ENCODE data around the gene TMIGD2. TPM values are rescaled to one million over a fixed set of nuclear protein-coding genes. Genes with fewer than 3 reads are reported as not detected.
"Not testable (repeated sequence)": the region's sequence is repeated elsewhere in the genome, so short reads cannot be mapped to it uniquely, and the experiment has no call there.

Gene TMIGD2
- not detected in 2 replicates for total RNA-seq

- DNase-seq (no peak), ATAC-seq (ENCODE audit: low read depth) (no peak)
- peaks cover 10% of the 10 kb centered on the region for H3K27me3 Mint-ChIP-seq
- ChIA-PET POLR2A (no interaction called here), CTCF (no interaction called here)
- no peak within 1 kb of the TSS for H3K27ac Mint-ChIP-seq
- H3K4me1 Mint-ChIP-seq, result peaks cover 7% of the 10 kb centered on the region
- TF ChIP-seq CTCF (IDR thresholded peaks at IDR 0.05), result no peak
- intact Hi-C loops (cut with micrococcal nuclease), result no loop called here
- H3K4me3 Mint-ChIP-seq, result no peak within 1 kb of the TSS
- no peaks in the 10 kb centered on the region for H3K9me3 Mint-ChIP-seq
- no peaks in the 10 kb centered on the region for H3K36me3 Mint-ChIP-seq (ENCODE audit: low read depth)
Measured at GRCh38 chr19:4302243-4302640, at the start of gene TMIGD2. TMIGD2 (minus strand) TSS chr19:4302389; CDS start chr19:4302385, 4 bp downstream.

- CTCF ChIA-PET, result no interaction called here
- ATAC-seq (ENCODE audit: low read depth) (no peak), DNase-seq (no peak)
- intact Hi-C loops (cut with micrococcal nuclease), result no loop called here
- Mint-ChIP-seq H3K4me1 (peaks cover 2% of the 10 kb centered on the region), H3K27ac (no peak overlapping the region), H3K27me3 (no peaks in the 10 kb centered on the region), H3K4me3 (no peak overlapping the region), H3K9me3 (no peaks in the 10 kb centered on the region), H3K36me3 (ENCODE audit: low read depth) (peaks cover 23% of the 10 kb centered on the region)
- TF ChIP-seq CTCF (IDR thresholded peaks at IDR 0.05), result no peak
- POLR2A ChIA-PET, result no interaction called here
Measured at GRCh38 chr19:4350726-4351125, 48.5 kb upstream of the TMIGD2 start.

- intact Hi-C loops (cut with micrococcal nuclease), result no loop called here
- ATAC-seq (ENCODE audit: low read depth) (no peak), DNase-seq (no peak)
- no peak overlapping the region for H3K27ac Mint-ChIP-seq
- peaks cover 25% of the 10 kb centered on the region for H3K36me3 Mint-ChIP-seq (ENCODE audit: low read depth)
- no peaks in the 10 kb centered on the region for H3K27me3 Mint-ChIP-seq
- POLR2A ChIA-PET, result no interaction called here
- CTCF ChIA-PET, result no interaction called here
- no peaks in the 10 kb centered on the region for H3K9me3 Mint-ChIP-seq
- H3K4me3 Mint-ChIP-seq, result no peak overlapping the region
- H3K4me1 Mint-ChIP-seq, result peaks cover 2% of the 10 kb centered on the region
- TF ChIP-seq CTCF (IDR thresholded peaks at IDR 0.05), result no peak
Measured at GRCh38 chr19:4350111-4350510, 47.9 kb upstream of the TMIGD2 start.

GRCh38 chr19:4349225-4349624, 47.0 kb upstream of the TMIGD2 start:
- H3K27ac Mint-ChIP-seq; H3K27me3 Mint-ChIP-seq; intact Hi-C loops (cut with micrococcal nuclease); H3K4me3 Mint-ChIP-seq; POLR2A ChIA-PET; CTCF ChIA-PET; H3K4me1 Mint-ChIP-seq; ATAC-seq (ENCODE audit: low read depth); H3K9me3 Mint-ChIP-seq; DNase-seq: not testable (repeated sequence)
- H3K36me3 Mint-ChIP-seq (ENCODE audit: low read depth), result peaks cover 25% of the 10 kb centered on the region

GRCh38 chr19:4347521-4347920, 45.3 kb upstream of the TMIGD2 start:
- DNase-seq, result no peak
- no peak for ATAC-seq (ENCODE audit: low read depth)
- Mint-ChIP-seq H3K27ac (no peak overlapping the region), H3K4me1 (peaks cover 14% of the 10 kb centered on the region), H3K9me3 (no peaks in the 10 kb centered on the region), H3K4me3 (no peak overlapping the region), H3K36me3 (ENCODE audit: low read depth) (peaks cover 28% of the 10 kb centered on the region), H3K27me3 (no peaks in the 10 kb centered on the region)
- POLR2A ChIA-PET, result interaction anchor here (1.3 kb wide), 1 partner anchor 19 kb away, joined by 3 read pairs; no protein-coding TSS in a partner anchor
- CTCF ChIA-PET, result no interaction called here
- no peak for TF ChIP-seq CTCF (IDR thresholded peaks at IDR 0.05)
- intact Hi-C loops (cut with micrococcal nuclease), result no loop called here

- ChIA-PET POLR2A (interaction anchor here (0.6 kb wide), 1 partner anchor 53 kb away, joined by 4 read pairs; no protein-coding TSS in a partner anchor), CTCF (interaction anchor here (1.2 kb wide), 1 partner anchor 30 kb away, joined by 3 read pairs; no protein-coding TSS in a partner anchor)
- intact Hi-C loops (cut with micrococcal nuclease), result no loop called here
Measured at GRCh38 chr19:4346020-4346383, 43.8 kb upstream of the TMIGD2 start.

More at GRCh38 chr19:4346020-4346383, 43.8 kb upstream of the TMIGD2 start:
- Mint-ChIP-seq H3K9me3 (no peaks in the 10 kb centered on the region), H3K27ac (no peak overlapping the region), H3K36me3 (ENCODE audit: low read depth) (peaks cover 28% of the 10 kb centered on the region), H3K27me3 (no peaks in the 10 kb centered on the region), H3K4me1 (peaks cover 20% of the 10 kb centered on the region), H3K4me3 (no peak overlapping the region)
- DNase-seq, result no peak
- TF ChIP-seq CTCF (IDR thresholded peaks at IDR 0.05), result no peak
- ATAC-seq (ENCODE audit: low read depth), result no peak
